ENCODE data around the gene SLC44A5. TPM values are rescaled to one million over a fixed set of nuclear protein-coding genes. Genes with fewer than 3 reads are reported as not detected.

The SLC44A5 gene
- total RNA-seq, 2 donors from 2014 or later, result 3.6 to 5.4 TPM

DNA sequence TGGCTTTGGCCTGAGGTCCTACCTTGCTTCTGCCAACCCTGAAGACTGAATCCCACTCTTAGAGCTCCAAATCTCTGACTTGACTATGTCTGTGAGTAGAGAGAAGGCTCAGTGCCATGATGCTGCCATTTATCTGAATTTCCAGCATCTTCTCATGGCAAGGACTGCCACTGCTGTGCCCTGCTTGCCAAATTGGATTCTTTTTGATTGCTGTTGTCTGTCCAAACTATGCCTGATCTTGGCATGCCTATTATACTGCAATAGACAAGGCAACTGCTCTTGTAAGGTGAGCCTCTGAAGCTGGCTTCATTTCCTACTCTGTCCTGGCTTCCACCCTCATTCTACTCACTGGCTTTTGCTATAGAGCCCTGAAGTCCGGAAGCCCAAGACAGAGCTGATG is 210.2 kb downstream of the SLC44A5 start:
- no peaks in the 10 kb centered on the region for H3K36me3 ChIP-seq (replicated peaks in 1 of 2; ENCODE audit: insufficient read depth in 1 of 2, low read depth in 2 of 2)
- no peaks in the 10 kb centered on the region for H3K27me3 ChIP-seq
- TF ChIP-seq, protein P1, sequence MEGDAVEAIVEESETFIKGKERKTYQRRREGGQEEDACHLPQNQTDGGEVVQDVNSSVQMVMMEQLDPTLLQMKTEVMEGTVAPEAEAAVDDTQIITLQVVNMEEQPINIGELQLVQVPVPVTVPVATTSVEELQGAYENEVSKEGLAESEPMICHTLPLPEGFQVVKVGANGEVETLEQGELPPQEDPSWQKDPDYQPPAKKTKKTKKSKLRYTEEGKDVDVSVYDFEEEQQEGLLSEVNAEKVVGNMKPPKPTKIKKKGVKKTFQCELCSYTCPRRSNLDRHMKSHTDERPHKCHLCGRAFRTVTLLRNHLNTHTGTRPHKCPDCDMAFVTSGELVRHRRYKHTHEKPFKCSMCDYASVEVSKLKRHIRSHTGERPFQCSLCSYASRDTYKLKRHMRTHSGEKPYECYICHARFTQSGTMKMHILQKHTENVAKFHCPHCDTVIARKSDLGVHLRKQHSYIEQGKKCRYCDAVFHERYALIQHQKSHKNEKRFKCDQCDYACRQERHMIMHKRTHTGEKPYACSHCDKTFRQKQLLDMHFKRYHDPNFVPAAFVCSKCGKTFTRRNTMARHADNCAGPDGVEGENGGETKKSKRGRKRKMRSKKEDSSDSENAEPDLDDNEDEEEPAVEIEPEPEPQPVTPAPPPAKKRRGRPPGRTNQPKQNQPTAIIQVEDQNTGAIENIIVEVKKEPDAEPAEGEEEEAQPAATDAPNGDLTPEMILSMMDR (IDR thresholded peaks at IDR 0.05), result no peak
- TF ChIP-seq POLR2A (IDR thresholded peaks at IDR 0.05), result no peak
- no peak overlapping the region for H3K27ac ChIP-seq
- H3K9me3 ChIP-seq, result peaks cover 0 to 8% (median 0%) of the 10 kb centered on the region in 3 donors
- DNase-seq, result no peak
- intact Hi-C loops (cut with DNase I), result no loop called here
- no peak for ATAC-seq
- no peak overlapping the region for H3K4me3 ChIP-seq
- H3K4me1 ChIP-seq, result no peaks in the 10 kb centered on the region
- WGBS, 2 donors, result 64 to 82% methylated on average over 1 of the region's 1 CpG

DNA sequence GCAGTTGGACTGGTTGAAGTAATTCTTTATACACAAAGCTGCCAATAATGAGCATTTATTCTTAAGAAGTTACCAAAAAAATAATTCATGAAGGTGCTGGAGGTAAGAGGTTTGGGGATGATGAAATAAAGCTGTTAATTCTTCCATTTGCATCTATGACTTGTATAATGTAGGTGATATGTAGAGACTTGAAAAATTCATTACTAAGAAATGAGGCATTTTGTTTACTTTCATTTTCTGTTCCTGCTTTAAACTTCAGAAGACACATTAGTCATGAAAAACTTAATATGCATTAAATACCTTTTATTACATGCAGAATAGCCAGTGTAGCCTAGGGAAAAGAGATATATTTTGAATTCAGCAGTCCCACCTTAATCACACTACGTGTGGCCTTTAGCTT is 214.2 kb downstream of the SLC44A5 start:
- H3K27me3 ChIP-seq, result no peaks in the 10 kb centered on the region
- H3K9me3 ChIP-seq, result peaks cover 0 to 5% (median 0%) of the 10 kb centered on the region in 3 donors
- TF ChIP-seq, protein P1 (IDR thresholded peaks at IDR 0.05), result no peak
- TF ChIP-seq POLR2A (IDR thresholded peaks at IDR 0.05), result no peak
- WGBS, 2 donors, result 62 to 67% methylated on average over 1 of the region's 1 CpG
- no peak overlapping the region for H3K27ac ChIP-seq
- ATAC-seq, result no peak
- DNase-seq, result no peak
- no peak overlapping the region for H3K4me3 ChIP-seq
- H3K4me1 ChIP-seq, result no peaks in the 10 kb centered on the region
- intact Hi-C loops (cut with DNase I), result no loop called here
- no peaks in the 10 kb centered on the region for H3K36me3 ChIP-seq (replicated peaks in 1 of 2; ENCODE audit: insufficient read depth in 1 of 2, low read depth in 2 of 2)

DNA sequence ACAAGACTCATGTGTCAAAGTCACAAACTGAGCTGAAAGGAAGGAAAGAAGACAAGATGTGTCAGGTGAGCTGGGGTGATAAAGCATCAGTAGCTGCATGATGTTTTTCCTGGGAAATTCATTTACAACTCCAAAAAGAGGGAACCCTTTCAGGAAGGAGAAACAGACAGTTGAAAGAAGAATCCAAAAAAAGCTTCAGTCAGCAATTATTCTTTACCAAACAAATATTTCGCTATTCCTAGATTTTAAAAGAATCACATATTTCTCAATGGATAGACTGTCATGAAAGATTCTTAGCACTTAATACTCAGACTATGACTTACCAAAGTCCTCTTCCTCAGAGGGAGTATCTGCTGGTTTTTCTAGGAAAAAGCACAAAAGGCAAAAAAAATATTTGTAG is 214.7 kb downstream of the SLC44A5 start:
- no peaks in the 10 kb centered on the region for H3K27me3 ChIP-seq
- intact Hi-C loops (cut with DNase I), result no loop called here
- 74 to 75% methylated on average over 1 of the region's 1 CpG for WGBS, 2 donors

DNA sequence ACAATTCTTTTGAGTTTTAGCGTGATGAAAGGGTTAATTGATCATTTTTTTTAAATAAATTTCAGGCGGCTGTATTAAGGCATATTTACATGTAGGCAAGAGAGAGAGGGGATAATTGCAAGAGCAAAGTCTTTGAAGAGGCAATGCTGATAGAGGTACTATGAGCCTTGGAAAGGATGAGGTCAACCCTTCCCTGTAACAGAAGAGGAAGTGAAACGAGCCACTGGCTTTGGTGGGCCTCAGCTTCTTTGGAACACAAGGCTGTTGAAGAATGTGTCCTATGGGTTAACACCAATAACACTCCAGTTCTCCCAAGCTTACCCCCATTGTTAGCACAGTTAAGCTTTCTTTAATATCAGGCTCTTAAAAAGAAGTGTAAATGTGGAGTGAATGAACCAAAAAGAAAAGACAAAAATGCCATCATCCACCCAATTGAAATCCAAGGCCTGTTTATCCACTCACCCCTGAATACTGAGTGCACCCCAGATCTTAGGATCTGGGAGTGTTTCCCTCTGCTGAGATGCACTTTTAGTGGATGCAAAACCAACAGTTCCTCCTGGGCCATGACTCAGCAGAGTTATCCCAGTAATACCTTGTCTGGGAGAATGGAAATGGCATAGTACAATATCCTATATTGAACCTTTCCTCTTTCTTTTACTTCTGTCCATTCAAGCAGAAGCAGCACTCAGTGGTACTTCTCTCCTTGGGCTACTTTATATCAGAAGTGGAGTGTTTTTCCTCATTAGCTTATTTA is 216.4 kb downstream of the SLC44A5 start:
- no peak for ATAC-seq

More for the DNA sequence above, 214.7 kb downstream of the SLC44A5 start:
- peaks cover 0 to 5% (median 0%) of the 10 kb centered on the region in 3 donors for H3K9me3 ChIP-seq
- no peak for TF ChIP-seq POLR2A (IDR thresholded peaks at IDR 0.05)
- TF ChIP-seq, protein P1 (IDR thresholded peaks at IDR 0.05), result no peak
- DNase-seq (no peak), ATAC-seq (no peak)
- H3K36me3 ChIP-seq (replicated peaks in 1 of 2; ENCODE audit: insufficient read depth in 1 of 2, low read depth in 2 of 2), result no peaks in the 10 kb centered on the region
- no peak overlapping the region for H3K4me3 ChIP-seq
- no peaks in the 10 kb centered on the region for H3K4me1 ChIP-seq
- H3K27ac ChIP-seq, result no peak overlapping the region

More for the DNA sequence above, 216.4 kb downstream of the SLC44A5 start:
- no peak for TF ChIP-seq POLR2A (IDR thresholded peaks at IDR 0.05)
- TF ChIP-seq, protein P1 (IDR thresholded peaks at IDR 0.05), result no peak
- Histone ChIP-seq H3K4me3 (no peak overlapping the region), H3K36me3 (replicated peaks in 1 of 2; ENCODE audit: insufficient read depth in 1 of 2, low read depth in 2 of 2) (no peaks in the 10 kb centered on the region), H3K27ac (no peak overlapping the region), H3K9me3 (peaks cover 0 to 5% (median 0%) of the 10 kb centered on the region in 3 donors), H3K27me3 (no peaks in the 10 kb centered on the region), H3K4me1 (no peaks in the 10 kb centered on the region)
- no peak for DNase-seq
- intact Hi-C loops (cut with DNase I), result no loop called here
- 39 to 50% methylated on average over 3 of the region's 3 CpGs for WGBS, 2 donors
